ENCODE data around the gene RETN.

The RETN gene

DNA sequence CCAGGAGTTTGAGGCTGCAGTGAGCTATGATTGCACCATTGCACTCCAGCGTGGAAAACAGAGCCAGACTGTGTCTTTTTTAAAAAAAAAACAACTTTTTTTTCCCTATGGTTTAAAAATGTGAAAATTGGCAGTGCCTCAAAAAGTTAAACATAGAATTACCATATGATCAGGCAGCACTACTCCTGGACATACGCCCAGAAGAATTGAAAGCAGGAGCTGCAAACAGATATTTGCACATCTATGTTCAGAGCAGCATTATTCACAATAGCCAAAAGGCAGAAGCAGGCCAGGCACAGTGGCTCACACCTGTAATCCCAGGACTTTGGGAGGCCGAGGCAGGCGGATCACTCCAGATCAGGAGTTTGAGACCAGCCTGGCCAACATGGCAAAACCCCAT, 3.8 kb upstream of the RETN start:
- TF ChIP-seq, protein P1, sequence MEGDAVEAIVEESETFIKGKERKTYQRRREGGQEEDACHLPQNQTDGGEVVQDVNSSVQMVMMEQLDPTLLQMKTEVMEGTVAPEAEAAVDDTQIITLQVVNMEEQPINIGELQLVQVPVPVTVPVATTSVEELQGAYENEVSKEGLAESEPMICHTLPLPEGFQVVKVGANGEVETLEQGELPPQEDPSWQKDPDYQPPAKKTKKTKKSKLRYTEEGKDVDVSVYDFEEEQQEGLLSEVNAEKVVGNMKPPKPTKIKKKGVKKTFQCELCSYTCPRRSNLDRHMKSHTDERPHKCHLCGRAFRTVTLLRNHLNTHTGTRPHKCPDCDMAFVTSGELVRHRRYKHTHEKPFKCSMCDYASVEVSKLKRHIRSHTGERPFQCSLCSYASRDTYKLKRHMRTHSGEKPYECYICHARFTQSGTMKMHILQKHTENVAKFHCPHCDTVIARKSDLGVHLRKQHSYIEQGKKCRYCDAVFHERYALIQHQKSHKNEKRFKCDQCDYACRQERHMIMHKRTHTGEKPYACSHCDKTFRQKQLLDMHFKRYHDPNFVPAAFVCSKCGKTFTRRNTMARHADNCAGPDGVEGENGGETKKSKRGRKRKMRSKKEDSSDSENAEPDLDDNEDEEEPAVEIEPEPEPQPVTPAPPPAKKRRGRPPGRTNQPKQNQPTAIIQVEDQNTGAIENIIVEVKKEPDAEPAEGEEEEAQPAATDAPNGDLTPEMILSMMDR (IDR thresholded peaks at IDR 0.05; ENCODE audit: low read depth, low read length) = no peak
- DNase-seq (ENCODE audit: extremely low read depth, low read depth) = peak; percentile 39

DNA sequence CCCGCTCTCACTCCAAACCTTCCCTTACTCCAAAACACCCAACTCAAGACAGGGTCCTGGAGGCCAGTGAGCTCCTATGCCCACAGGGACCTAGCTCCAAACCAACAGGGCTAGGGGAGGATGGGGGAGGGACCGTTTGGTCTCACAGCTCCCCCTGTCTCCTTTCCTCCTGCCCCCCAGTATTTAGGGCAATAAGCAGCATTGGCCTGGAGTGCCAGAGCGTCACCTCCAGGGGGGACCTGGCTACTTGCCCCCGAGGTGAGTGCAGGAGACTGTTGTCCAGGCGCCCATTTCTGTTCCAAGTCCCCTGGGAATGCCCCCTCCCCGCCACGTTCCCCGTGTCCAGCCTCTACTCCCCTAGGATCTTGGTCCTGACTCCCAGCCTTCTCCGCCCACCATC, 792 bp downstream of the RETN start:
- TF ChIP-seq, protein P1 (IDR thresholded peaks at IDR 0.05; ENCODE audit: low read depth, low read length) = no peak
- no peak for DNase-seq (ENCODE audit: extremely low read depth, low read depth)

- DNase-seq (ENCODE audit: extremely low read depth, low read depth) = no peak
- TF ChIP-seq, protein P1 (IDR thresholded peaks at IDR 0.05; ENCODE audit: low read depth, low read length) = no peak
Measured at GRCh38 chr19:7670150-7670783, 1.4 kb downstream of the RETN start.

DNA sequence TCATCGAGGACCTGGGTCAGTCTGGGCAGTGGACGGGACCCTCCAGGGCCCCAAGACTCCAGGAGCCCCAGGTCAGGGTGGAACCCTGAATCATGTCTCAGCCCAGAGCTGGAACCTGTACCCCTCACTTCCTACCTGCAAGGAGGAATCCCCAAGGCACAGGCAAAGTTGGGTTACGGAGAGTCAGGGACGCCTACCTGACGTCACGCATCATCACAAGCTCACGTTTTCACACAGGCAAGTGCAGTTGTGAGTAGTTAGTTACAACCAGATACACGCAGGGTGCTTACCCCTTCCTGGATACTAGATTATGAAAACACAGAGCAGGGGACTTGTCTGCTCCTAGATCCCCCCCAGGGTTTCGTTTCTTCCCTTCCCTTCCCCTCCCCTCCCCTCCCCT, 1.9 kb downstream of the RETN start:
- TF ChIP-seq, protein P1 (IDR thresholded peaks at IDR 0.05; ENCODE audit: low read depth, low read length) = no peak

DNA sequence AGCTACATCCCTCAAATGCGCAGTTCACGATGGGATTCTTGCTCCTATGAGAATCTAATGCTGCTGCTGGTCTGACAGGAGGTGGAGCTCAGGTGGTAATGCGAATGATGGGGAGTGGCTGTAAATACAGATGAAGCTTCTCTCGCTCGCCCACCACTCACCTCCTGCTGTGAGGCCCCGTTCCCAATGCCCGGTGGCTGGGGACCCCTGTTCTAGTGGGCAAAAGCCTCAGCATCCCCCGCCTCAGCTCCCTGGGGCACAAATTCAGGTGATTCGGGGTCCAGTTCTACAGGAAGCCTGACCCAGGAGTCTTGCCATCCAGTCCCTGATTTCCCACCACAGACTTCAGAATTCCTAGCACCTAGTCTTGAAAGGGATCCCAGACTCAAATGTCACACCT, 3.7 kb downstream of the RETN start:
- TF ChIP-seq, protein P1 (IDR thresholded peaks at IDR 0.05; ENCODE audit: low read depth, low read length) = no peak
- no peak for DNase-seq (ENCODE audit: extremely low read depth, low read depth)

More for the DNA sequence above, 1.9 kb downstream of the RETN start:
- no peak for DNase-seq (ENCODE audit: extremely low read depth, low read depth)

DNA sequence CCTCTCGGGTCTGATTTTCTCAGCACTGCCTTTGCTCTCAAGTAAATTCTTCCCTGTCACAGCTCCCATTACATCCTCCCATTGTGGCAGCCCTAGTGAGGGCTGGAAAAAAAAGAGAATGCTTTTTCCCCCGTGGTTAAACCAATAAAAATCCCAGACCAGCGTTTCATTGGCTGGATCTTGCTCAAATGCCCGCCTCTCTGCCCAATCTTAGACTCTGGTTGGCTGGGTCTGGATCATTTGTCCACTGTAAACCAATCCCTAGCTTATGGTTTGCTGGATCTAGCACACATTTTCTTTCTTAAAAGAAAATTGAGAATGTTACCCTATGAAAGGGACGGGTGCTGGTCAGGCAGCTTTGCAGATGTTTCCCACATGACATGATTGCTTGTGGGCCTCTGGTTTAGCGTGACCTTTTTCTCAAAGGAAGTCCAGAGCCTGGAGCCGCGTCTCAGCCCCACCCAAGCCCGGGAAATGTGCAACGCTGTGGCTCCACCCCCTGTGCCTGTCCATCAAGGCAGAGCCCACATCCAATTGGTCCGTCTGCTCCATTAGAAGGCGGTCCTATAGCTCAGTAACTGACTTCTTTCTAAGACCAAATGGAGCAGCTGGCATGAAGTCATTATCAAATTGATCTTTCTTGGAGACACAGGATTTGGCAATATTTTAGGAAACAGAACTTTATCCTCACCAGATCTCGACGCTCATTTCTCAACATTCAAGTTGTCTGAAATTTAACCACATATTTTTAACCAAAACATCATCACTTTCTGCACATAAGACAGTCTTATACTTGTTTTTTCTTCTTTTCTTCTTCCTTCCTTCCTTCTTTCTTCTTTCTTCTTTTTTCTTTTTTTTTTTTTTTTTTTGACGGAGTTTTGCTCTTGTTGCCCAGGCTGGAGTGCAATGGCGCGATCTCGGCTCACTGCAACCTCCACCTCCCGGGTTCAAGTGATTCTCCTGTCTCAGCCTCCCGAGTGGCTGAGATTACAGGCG, 5.5 kb downstream of the RETN start:
- TF ChIP-seq, protein P1 (IDR thresholded peaks at IDR 0.05; ENCODE audit: low read depth, low read length) = no peak
- peak; percentile 41 for DNase-seq (ENCODE audit: extremely low read depth, low read depth)

DNA sequence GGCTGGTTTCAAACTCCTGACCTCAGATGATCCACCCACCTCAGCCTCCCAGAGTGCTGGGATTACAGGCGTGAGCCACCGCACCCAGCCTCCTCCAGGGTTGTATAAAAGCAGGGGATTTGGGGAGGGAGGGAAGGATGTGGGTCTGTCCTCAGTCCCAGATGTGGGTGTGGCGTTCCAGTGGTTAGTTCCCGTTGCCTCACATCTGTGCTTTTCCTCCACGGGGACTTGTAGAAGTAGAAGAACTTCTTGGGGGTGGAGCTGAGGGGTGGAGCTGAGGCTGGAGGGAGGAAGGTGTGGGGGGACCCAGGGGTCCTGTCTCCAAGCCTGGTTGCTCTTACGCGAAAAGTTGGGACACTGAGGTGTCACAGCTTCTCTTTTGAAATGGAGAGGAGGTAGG, 7.5 kb downstream of the RETN start:
- DNase-seq (ENCODE audit: extremely low read depth, low read depth) = no peak
- TF ChIP-seq, protein P1 (IDR thresholded peaks at IDR 0.05; ENCODE audit: low read depth, low read length) = no peak

All from AG09319 (cell line).